Activated CD8-positive, alpha-beta T cell treated with anti-CD3 and anti-CD28 coated beads, Interleukin-2, amount 10 ng/mL, durations not matched to agents 7 days and 5 days (primary cell): ENCODE results near the gene FAM217B. TPM values are rescaled to one million over a fixed set of nuclear protein-coding genes. Genes with fewer than 3 reads are reported as not detected.
"Not testable (repeated sequence)": the region's sequence is repeated elsewhere in the genome, so short reads cannot be mapped to it uniquely, and the experiment has no call there.

Source experiments
- ATAC-seq: fragments of 150-1000 bp; cut with Tn5 transposase; one replicate; pipeline ENCODE4 v1.10.0; 2021; ENCODE audit warnings: moderate library complexity
- CTCF ChIA-PET: fragments of 350-600 bp; sonication (Branson Sonifier 250); formaldehyde crosslinking; loops from one replicate; lab custom pipeline; 2021; ENCODE audit warnings: antibody characterized with exemption; lab: Charles Lee
- POLR2A ChIA-PET: fragments of 350-600 bp; sonication (Branson Sonifier 250); formaldehyde crosslinking; loops from one replicate; lab custom pipeline; 2021; ENCODE audit warnings: antibody characterized with exemption; lab: Charles Lee
- DNase-seq: peaks from one replicate; pipeline ENCODE4 v3.0.0-alpha.2; 2020
- H3K27ac Mint-ChIP-seq: one replicate; pipeline ENCODE4 v1.8.0; 2021; ENCODE audit warnings: mild to moderate bottlenecking, mixed read lengths
- H3K27me3 Mint-ChIP-seq: one replicate; pipeline ENCODE4 v1.8.0; 2021; ENCODE audit warnings: low read depth, mixed read lengths
- H3K36me3 Mint-ChIP-seq: one replicate; pipeline ENCODE4 v1.8.0; 2021; ENCODE audit warnings: low read depth, mixed read lengths
- H3K4me1 Mint-ChIP-seq: one replicate; pipeline ENCODE4 v1.8.0; 2021; ENCODE audit warnings: low read depth, mixed read lengths
- H3K4me3 Mint-ChIP-seq: one replicate; pipeline ENCODE4 v1.8.0; 2021; ENCODE audit warnings: mild to moderate bottlenecking, mixed read lengths
- H3K9me3 Mint-ChIP-seq: one replicate; pipeline ENCODE4 v1.8.0; 2022; ENCODE audit warnings: mixed read lengths; ENCODE audit not compliant: insufficient read depth
- total RNA-seq, 2 experiments: library from RNA; stranded (reverse); gene quantifications; one replicate each; pipeline ENCODE4 v1.2.3, GENCODE V29; 2021

The FAM217B gene
- total RNA-seq, 2 experiments from 2014 or later = 27.0 to 32.5 TPM

DNA sequence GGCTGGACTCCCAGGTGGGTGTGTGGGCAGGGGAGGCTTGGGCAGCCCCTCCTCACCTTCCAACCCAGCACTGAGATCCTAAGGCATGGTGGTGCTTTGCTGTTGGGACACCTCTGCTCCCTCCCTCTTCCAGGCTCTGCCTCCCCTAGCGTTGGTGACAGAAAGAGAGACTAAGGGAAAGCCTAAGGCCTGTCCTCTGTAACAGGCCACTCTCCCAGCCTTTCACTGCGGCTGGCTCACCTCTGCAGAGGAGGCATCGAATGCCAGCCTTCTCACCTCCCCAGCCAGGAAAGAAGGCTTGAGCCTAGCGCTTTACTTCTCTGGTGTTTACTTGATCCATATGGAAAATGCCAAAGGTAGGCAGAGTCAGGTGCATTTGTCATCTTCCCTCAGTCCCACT, 14.5 kb downstream of the FAM217B start:
- Mint-ChIP-seq H3K4me1 (no peaks in the 10 kb centered on the region), H3K36me3 (no peaks in the 10 kb centered on the region), H3K27me3 (no peaks in the 10 kb centered on the region), H3K9me3 (no peaks in the 10 kb centered on the region), H3K4me3 (no peak overlapping the region), H3K27ac (no peak overlapping the region)
- no peak for ATAC-seq
- ChIA-PET POLR2A (no interaction called here), CTCF (interaction anchor here (0.6 to 2.3 kb wide), 6 partner anchors 9 to 183 kb away, joined by 3 to 10 read pairs (median 4); partner anchors contain the start of genes FAM217B, PPP1R3D and SYCP2)
- no peak for DNase-seq

DNA sequence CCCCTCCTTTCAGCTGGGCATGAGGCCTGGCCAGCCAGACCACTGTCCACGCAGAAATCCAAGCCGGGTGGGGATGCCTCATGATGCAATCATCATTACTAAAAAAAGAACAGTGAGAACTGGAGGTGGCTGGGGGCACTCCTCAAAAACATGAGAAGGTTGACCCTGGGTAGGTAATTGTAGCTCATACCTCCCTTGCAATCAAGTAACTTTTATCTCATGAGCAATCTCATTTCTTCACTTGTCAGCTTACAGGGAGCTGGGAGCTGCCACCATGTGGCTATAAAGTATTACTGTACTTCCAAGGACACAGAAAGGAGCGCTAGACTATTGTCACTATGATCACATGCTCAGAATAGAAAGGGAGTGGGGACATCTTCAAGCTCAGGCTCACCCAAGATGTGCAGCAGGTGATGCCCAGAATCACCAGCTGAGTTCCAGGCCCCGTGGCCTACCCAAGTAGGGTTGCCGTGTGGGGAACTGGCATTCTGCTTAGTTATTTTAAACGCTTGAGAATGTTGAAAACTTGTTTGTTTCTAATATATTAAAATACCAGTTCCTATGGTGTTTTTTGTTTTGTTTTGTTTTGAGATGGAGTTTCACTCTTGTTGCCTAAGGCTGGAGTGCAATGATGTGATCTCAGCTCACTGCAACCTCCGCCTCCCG, 15.1 kb downstream of the FAM217B start:
- DNase-seq = no peak
- ATAC-seq = peak; percentile 65
- no peaks in the 10 kb centered on the region for H3K4me1 Mint-ChIP-seq
- ChIA-PET CTCF (interaction anchor here (0.6 to 2.3 kb wide), 6 partner anchors 10 to 183 kb away, joined by 3 to 10 read pairs (median 4); partner anchors contain the start of genes FAM217B, PPP1R3D and SYCP2), POLR2A (no interaction called here)
- H3K9me3 Mint-ChIP-seq = no peaks in the 10 kb centered on the region
- H3K27ac Mint-ChIP-seq = no peak overlapping the region
- H3K27me3 Mint-ChIP-seq = no peaks in the 10 kb centered on the region
- H3K4me3 Mint-ChIP-seq = no peak overlapping the region
- no peaks in the 10 kb centered on the region for H3K36me3 Mint-ChIP-seq

DNA sequence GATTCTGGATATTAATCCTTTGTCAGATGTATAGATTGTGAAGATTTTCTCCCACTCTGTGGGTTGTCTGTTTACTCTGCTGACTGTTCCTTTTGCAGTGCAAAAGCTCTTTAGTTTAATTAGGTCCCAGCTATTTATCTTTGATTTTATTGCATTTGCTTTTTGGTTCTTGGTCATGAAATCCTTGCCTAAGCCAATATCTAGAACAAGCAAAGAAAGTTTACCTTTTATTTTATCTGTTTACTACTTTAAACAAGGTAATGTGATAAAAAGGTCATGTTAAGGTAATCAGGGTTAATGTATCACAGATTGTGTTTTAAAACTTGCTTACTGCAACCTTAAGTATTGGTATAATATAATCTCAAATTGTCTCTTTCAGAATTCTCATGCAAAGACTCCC, 17.4 kb downstream of the FAM217B start:
- H3K27ac Mint-ChIP-seq, H3K4me1 Mint-ChIP-seq, H3K9me3 Mint-ChIP-seq, H3K36me3 Mint-ChIP-seq, H3K4me3 Mint-ChIP-seq, H3K27me3 Mint-ChIP-seq, DNase-seq, ATAC-seq, POLR2A ChIA-PET: not testable (repeated sequence)
- CTCF ChIA-PET = interaction anchor here (0.9 kb wide), 1 partner anchor 23 kb away, joined by 4 read pairs; no protein-coding TSS in a partner anchor

DNA sequence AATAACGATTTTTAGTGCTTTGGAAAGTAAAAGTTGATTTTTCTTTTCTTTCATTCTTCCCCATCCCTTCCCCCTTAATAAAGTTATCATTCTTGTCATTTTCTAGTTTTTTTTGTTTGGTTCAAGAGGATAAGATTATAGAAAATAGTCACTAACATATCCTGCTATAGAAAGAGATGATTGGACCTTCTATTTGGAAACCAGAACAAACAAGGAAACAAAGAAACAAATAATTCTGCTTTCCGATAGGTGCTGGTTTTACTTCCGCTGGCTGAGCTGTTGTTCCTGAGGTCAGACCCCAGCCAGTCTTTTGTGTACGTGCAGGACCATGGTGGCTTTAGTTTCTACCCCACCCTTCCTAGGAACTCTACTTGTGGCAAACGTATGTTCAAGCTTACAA, 17.9 kb downstream of the FAM217B start, which contains the start of gene CDH26:
Gene CDH26, plus strand, starts transcription at position 301 of the 400 bp plus-strand sequence. CDS start 304 bp downstream, outside the sequence.
- ATAC-seq (no peak), DNase-seq (no peak)
- Mint-ChIP-seq H3K4me3 (no peak within 1 kb of the TSS), H3K36me3 (no peaks in the 10 kb centered on the region), H3K27me3 (no peaks in the 10 kb centered on the region), H3K4me1 (no peaks in the 10 kb centered on the region), H3K9me3 (no peaks in the 10 kb centered on the region), H3K27ac (no peak within 1 kb of the TSS)
- CTCF ChIA-PET = interaction anchor here (0.9 kb wide), 1 partner anchor 24 kb away, joined by 4 read pairs; no protein-coding TSS in a partner anchor
- POLR2A ChIA-PET = no interaction called here

DNA sequence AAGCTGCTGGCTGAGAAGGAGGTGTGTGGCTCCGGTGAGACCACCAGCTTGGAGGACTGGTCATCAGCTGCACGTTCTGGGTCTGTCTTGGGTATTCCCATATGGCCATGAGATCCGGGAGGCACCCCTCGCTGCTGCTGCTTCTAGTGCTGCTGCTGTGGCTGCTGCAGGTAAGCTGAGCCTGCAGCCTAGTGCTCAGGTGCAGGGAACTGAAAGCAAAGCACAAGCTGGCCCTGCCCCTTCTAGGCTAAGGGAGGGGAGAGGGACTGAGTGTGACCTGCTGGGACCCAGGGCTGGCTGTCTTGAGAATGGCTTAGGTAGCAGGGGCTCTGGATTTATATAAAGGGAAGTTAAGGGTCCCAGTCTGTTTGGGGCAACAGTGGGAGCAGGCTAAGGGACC, 18.4 kb downstream of the FAM217B start:
- H3K36me3 Mint-ChIP-seq = no peaks in the 10 kb centered on the region
- H3K4me3 Mint-ChIP-seq = no peak overlapping the region
- no peak for ATAC-seq
- H3K4me1 Mint-ChIP-seq = no peaks in the 10 kb centered on the region
- no peaks in the 10 kb centered on the region for H3K27me3 Mint-ChIP-seq
- no peaks in the 10 kb centered on the region for H3K9me3 Mint-ChIP-seq
- H3K27ac Mint-ChIP-seq = no peak overlapping the region
- no peak for DNase-seq
- CTCF ChIA-PET = interaction anchor here (0.9 kb wide), 1 partner anchor 24 kb away, joined by 4 read pairs; no protein-coding TSS in a partner anchor
- POLR2A ChIA-PET = no interaction called here

DNA sequence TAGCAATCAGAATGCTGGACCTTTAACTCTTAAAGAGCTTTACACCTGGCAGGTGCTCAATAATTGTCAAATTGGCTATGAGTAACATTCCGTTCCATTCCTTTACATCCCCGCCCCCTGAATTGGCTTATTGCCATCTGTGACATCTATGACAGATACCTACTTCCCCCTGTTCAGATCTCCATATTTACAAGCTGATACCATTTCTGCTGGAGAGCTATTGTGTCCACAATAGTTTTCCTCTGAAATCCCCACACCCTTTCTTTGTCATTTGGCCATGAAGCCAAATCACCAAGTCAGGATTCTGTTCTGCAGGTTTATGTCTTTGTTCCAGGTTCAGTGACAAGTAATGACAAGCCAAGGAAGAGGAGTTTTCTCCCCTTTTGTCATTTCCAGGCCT, 21.2 kb downstream of the FAM217B start:
- ATAC-seq = no peak
- ChIA-PET CTCF (interaction anchor here (1.1 kb wide), 1 partner anchor 11 kb away, joined by 4 read pairs; no protein-coding TSS in a partner anchor), POLR2A (interaction anchor here (1.2 kb wide), 1 partner anchor 12 kb away, joined by 4 read pairs; no protein-coding TSS in a partner anchor)
- H3K4me3 Mint-ChIP-seq = no peak overlapping the region
- no peaks in the 10 kb centered on the region for H3K9me3 Mint-ChIP-seq
- DNase-seq = no peak
- H3K36me3 Mint-ChIP-seq = no peaks in the 10 kb centered on the region
- H3K27ac Mint-ChIP-seq = no peak overlapping the region
- H3K27me3 Mint-ChIP-seq = no peaks in the 10 kb centered on the region
- H3K4me1 Mint-ChIP-seq = no peaks in the 10 kb centered on the region

DNA sequence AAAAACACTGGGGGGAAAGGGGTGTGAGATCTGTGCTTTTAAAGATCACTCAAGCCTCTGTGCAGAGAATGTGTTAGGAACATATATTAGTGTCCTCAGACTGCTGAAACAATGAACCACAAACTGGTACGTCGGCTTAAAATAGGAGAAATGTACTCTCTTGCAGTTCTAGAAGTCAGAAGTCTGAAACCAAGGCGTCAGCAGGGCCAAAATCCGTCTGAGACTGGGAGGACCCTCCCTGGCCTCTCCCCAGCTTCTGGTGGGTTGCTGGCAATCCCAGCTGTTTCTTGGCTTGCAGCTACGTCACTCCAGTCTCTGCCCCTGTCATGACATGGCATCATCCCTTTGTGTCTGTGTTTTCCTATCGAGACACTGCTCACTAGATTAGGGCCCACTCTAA, 22.0 kb downstream of the FAM217B start:
- Mint-ChIP-seq H3K9me3 (no peaks in the 10 kb centered on the region), H3K4me1 (no peaks in the 10 kb centered on the region), H3K27ac (no peak overlapping the region), H3K36me3 (no peaks in the 10 kb centered on the region), H3K4me3 (no peak overlapping the region), H3K27me3 (no peaks in the 10 kb centered on the region)
- ATAC-seq = no peak
- POLR2A ChIA-PET = interaction anchor here (1.2 kb wide), 1 partner anchor 12 kb away, joined by 4 read pairs; no protein-coding TSS in a partner anchor
- CTCF ChIA-PET = no interaction called here
- DNase-seq = no peak

DNA sequence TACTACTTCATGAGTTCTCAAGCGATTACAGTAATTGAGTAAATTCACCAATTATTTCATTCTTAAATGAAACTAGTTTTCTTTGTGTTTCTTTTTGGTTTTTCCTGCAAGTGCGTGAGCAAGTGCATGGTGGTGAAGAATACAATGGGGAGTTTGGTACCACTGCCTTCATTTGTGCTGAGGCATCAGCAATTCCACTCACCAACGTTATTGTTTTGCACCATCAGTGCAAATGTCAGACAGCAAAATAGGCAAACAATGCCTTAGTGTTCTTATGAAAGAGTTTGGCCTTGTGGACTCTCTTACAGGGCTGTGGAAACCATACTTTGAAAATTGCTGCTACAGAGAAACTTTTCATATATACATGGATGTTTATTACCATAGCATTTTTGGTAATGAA, 26.2 kb downstream of the FAM217B start:
- ChIA-PET CTCF (no interaction called here), POLR2A (no interaction called here)
- no peak overlapping the region for H3K27ac Mint-ChIP-seq
- no peaks in the 10 kb centered on the region for H3K36me3 Mint-ChIP-seq
- no peaks in the 10 kb centered on the region for H3K4me1 Mint-ChIP-seq
- ATAC-seq (no peak), DNase-seq (peak; percentile 3)
- no peak overlapping the region for H3K4me3 Mint-ChIP-seq
- peaks cover 1% of the 10 kb centered on the region for H3K27me3 Mint-ChIP-seq
- H3K9me3 Mint-ChIP-seq = no peaks in the 10 kb centered on the region

DNA sequence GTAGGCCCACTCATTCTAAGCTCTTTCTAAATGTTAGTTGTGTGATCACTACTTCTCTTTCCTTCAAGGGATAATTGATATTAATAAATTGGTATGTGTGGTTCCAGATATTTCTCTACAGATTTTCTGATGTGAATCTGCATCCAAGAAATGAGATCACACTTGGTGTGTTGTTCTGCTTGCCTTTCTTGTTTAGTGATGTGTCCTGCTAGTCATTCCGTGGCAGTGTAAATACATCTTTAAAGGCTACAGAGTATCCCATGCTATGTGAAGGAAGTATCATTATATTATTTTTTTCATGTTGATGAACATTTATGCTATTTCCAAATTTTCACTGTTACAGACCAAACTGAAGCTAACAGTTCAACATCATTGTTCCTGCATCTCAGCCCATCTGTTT, 31.2 kb downstream of the FAM217B start:
- H3K36me3 Mint-ChIP-seq = no peaks in the 10 kb centered on the region
- ATAC-seq (no peak), DNase-seq (no peak)
- ChIA-PET POLR2A (interaction anchor here (0.6 kb wide), 1 partner anchor 85 kb away, joined by 3 read pairs; no protein-coding TSS in a partner anchor), CTCF (interaction anchor here (1.6 kb wide), 1 partner anchor 86 kb away, joined by 3 read pairs; no protein-coding TSS in a partner anchor)
- H3K9me3 Mint-ChIP-seq = no peaks in the 10 kb centered on the region
- H3K27ac Mint-ChIP-seq = no peak overlapping the region
- H3K4me3 Mint-ChIP-seq = no peak overlapping the region
- no peaks in the 10 kb centered on the region for H3K4me1 Mint-ChIP-seq
- peaks cover 1% of the 10 kb centered on the region for H3K27me3 Mint-ChIP-seq

DNA sequence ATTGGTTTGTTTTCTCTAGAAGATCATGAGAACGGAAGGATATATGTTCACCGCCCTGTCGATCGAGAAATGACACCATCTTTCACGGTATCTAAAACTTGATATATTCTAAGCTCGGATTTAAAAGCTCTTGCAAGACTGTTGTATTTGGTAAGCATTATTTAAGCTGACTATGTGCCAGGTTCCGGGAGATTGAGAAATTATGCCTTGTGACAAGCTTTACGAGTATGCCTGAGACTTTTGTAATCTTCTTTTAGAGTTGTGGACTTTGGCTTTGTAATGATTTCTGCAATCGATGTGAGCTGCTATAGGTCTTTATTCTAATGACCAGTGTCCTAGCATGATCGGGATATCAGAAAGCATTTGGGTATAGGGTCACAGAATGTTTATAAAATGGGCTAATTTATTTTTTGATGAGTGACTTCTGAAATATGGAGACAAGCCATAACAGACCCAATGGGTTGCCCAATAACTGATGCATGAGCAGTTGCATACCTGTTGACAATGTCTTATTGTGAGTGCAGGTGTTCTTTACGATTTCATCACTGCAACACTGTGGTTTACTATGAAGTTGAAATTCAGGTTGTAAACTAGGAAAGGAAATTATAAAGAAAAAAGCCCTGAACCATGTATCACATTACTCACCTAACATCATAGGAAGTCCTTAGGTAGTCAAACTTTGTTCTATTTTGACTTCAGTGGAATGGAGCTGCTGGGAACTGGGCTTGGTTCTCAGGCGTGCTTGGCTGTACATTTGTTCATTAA, 32.0 kb downstream of the FAM217B start:
- H3K4me3 Mint-ChIP-seq = no peak overlapping the region
- H3K27me3 Mint-ChIP-seq = peaks cover 1% of the 10 kb centered on the region
- ATAC-seq (no peak), DNase-seq (peak; percentile 1)
- H3K9me3 Mint-ChIP-seq = no peaks in the 10 kb centered on the region
- H3K4me1 Mint-ChIP-seq = no peaks in the 10 kb centered on the region
- ChIA-PET CTCF (interaction anchor here (0.7 to 1.6 kb wide), 2 partner anchors 13 to 85 kb away, joined by 3 read pairs; no protein-coding TSS in a partner anchor), POLR2A (interaction anchor here (0.6 kb wide), 1 partner anchor 84 kb away, joined by 3 read pairs; no protein-coding TSS in a partner anchor)
- H3K27ac Mint-ChIP-seq = no peak overlapping the region
- H3K36me3 Mint-ChIP-seq = no peaks in the 10 kb centered on the region

DNA sequence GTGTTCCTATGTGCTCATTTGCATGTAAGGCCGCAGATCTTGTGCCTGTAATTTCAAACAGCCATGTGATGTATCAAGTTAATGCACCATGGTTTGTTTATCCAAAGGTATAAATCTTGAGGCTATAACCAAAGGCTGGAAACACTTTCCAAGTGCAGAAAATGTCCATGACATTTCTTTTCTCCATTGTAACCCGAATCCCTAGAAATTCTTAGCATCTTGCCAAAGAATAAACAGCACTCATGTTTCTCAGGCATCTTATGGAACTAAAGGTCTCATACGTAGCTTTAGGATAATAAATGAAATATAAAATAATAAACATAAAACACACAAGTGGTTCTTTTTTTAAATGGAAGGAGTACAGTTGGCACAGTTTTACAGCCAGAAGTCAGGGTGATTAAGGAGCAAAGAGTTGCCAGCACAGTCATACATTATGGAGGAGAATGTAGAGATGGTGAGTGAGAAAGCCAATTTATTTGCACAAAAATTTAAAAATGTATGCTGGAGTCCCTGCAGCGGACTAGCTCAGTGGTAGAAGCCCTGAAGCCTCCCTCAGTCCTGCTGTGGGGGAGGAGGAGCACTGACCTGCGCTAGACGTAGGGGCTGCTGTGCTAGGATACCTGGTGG, 36.1 kb downstream of the FAM217B start:
- POLR2A ChIA-PET = no interaction called here
- H3K36me3 Mint-ChIP-seq = no peaks in the 10 kb centered on the region
- no peak for ATAC-seq
- CTCF ChIA-PET = no interaction called here
- H3K27me3 Mint-ChIP-seq = no peaks in the 10 kb centered on the region
- no peaks in the 10 kb centered on the region for H3K4me1 Mint-ChIP-seq
- no peak overlapping the region for H3K27ac Mint-ChIP-seq
- H3K4me3 Mint-ChIP-seq = no peak overlapping the region
- DNase-seq = no peak
- H3K9me3 Mint-ChIP-seq = no peaks in the 10 kb centered on the region
